Thymus (tissue), 11 donors: Measurements from ENCODE around the gene LIPE. TPM values are rescaled to one million over a fixed set of nuclear protein-coding genes. Genes with fewer than 3 reads are reported as not detected.

Experiments
- DNase-seq, 9 donors: peaks; one replicate each; pipeline ENCODE4 v3.0.0-alpha.2; 2013; ENCODE audit warnings: low spot score in 9 of 9, low read depth in 6 of 9, missing footprints in 1 of 9
- H3K27ac ChIP-seq, 2 donors: one replicate each; pipeline ENCODE4 v1.5.1; 2013; ENCODE audit warnings: control low read depth in 1 of 2, low read depth in 1 of 2, low read length in 1 of 2, mild to moderate bottlenecking in 1 of 2, moderate library complexity in 1 of 2
- H3K27me3 ChIP-seq, 2 donors: one replicate each; pipeline ENCODE4 v1.5.1; 2013; ENCODE audit warnings: low read length in 1 of 2; ENCODE audit not compliant: control insufficient read depth in 2 of 2, insufficient read depth in 1 of 2
- H3K36me3 ChIP-seq, 2 donors: one replicate each; pipeline ENCODE4 v1.5.1; 2013; ENCODE audit warnings: low read length in 1 of 2, mild to moderate bottlenecking in 1 of 2, moderate library complexity in 1 of 2; ENCODE audit not compliant: control insufficient read depth in 2 of 2, insufficient read depth in 2 of 2
- H3K4me1 ChIP-seq, 2 donors: one replicate each; pipeline ENCODE4 v1.5.1; 2013; ENCODE audit warnings: low read length in 2 of 2; ENCODE audit not compliant: control insufficient read depth in 2 of 2, insufficient read depth in 2 of 2
- H3K4me3 ChIP-seq, 2 donors: one replicate each; pipeline ENCODE4 v1.5.1; 2013; ENCODE audit warnings: low read length in 2 of 2, control low read depth in 1 of 2, mild to moderate bottlenecking in 1 of 2
- H3K9me3 ChIP-seq, 2 donors: one replicate each; pipeline ENCODE4 v1.5.1; 2013; ENCODE audit warnings: low read length in 1 of 2, mild to moderate bottlenecking in 1 of 2; ENCODE audit not compliant: control insufficient read depth in 2 of 2, insufficient read depth in 1 of 2
- WGBS: extraction: QIAGEN DNeasy Blood & Tissue Kit; methylation state at CpG from one replicate; pipeline ENCODE4 v1.1.7; 2013; 5-methylcytosine and 5-hydroxymethylcytosine counted together
- polyA plus RNA-seq: library from polyadenylated mRNA; stranded (reverse); fragments of 200-250 nt; gene quantifications from one replicate; pipeline ENCODE4 v1.2.3, GENCODE V29; 2013
- total RNA-seq: library from RNA; stranded (reverse); fragments of 120-200 nt; gene quantifications from one replicate; pipeline ENCODE4 v1.2.4, GENCODE V29; 2013
- donor health status: healthy.

Gene LIPE
- total and polyA plus RNA-seq, 2 donors, result 6.8 to 12.9 TPM

- 60% methylated on average over 9 of the region's 9 CpGs for WGBS
- Histone ChIP-seq H3K4me3 (no peak overlapping the region), H3K27ac (no peak overlapping the region), H3K36me3 (no peaks in the 10 kb centered on the region), H3K9me3 (no peaks in the 10 kb centered on the region), H3K27me3 (no peaks in the 10 kb centered on the region), H3K4me1 (no peaks in the 10 kb centered on the region)
- DNase-seq, result peak in 7 of 9 donors; percentile 16 to 76 (median 55)
Measured at GRCh38 chr19:42433503-42434260, 6.5 kb upstream of the LIPE start.

GRCh38 chr19:42431486-42431885 lies 4.3 kb upstream of the LIPE start:
- Histone ChIP-seq H3K9me3 (no peaks in the 10 kb centered on the region), H3K27ac (no peak overlapping the region), H3K27me3 (no peaks in the 10 kb centered on the region), H3K4me3 (no peak overlapping the region), H3K4me1 (no peaks in the 10 kb centered on the region), H3K36me3 (no peaks in the 10 kb centered on the region)
- DNase-seq, result no peak
- 99% methylated on average over 1 of the region's 1 CpG for WGBS

- H3K36me3 ChIP-seq, result no peaks in the 10 kb centered on the region
- no peak overlapping the region for H3K27ac ChIP-seq
- peaks cover 0 to 11% of the 10 kb centered on the region in 2 donors for H3K27me3 ChIP-seq
- H3K4me3 ChIP-seq, result no peak overlapping the region
- 94% methylated on average over 3 of the region's 3 CpGs for WGBS
- H3K9me3 ChIP-seq, result peaks cover 1 to 5% of the 10 kb centered on the region in 2 donors
- peaks cover 6 to 8% of the 10 kb centered on the region in 2 donors for H3K4me1 ChIP-seq
- DNase-seq, result no peak
Measured at GRCh38 chr19:42428676-42429075, 1.5 kb upstream of the LIPE start.

- Histone ChIP-seq H3K4me3 (no peak overlapping the region), H3K36me3 (no peaks in the 10 kb centered on the region), H3K4me1 (peaks cover 14 to 25% of the 10 kb centered on the region in 2 donors), H3K27me3 (peaks cover 0 to 14% of the 10 kb centered on the region in 2 donors), H3K27ac (no peak overlapping the region), H3K9me3 (peaks cover 1 to 5% of the 10 kb centered on the region in 2 donors)
- no peak for DNase-seq
- over 99% methylated on average over 3 of the region's 3 CpGs for whole genome bisulfite sequencing
Measured at GRCh38 chr19:42426643-42427042, 545 bp downstream of the LIPE start.

- peaks cover 0 to 3% of the 10 kb centered on the region in 2 donors for H3K36me3 ChIP-seq
- H3K27me3 ChIP-seq, result peaks cover 0 to 14% of the 10 kb centered on the region in 2 donors
- no peak for DNase-seq
- H3K9me3 ChIP-seq, result peaks cover 1 to 5% of the 10 kb centered on the region in 2 donors
- 84% methylated on average over 13 of the region's 13 CpGs for WGBS
- peaks cover 16 to 40% of the 10 kb centered on the region in 2 donors for H3K4me1 ChIP-seq
- no peak overlapping the region for H3K27ac ChIP-seq
- H3K4me3 ChIP-seq, result no peak overlapping the region
Measured at GRCh38 chr19:42424712-42425131, 2.5 kb downstream of the LIPE start.

GRCh38 chr19:42424345-42424707 lies 2.9 kb downstream of the LIPE start:
- no peak overlapping the region for H3K27ac ChIP-seq
- H3K36me3 ChIP-seq, result peaks cover 0 to 3% of the 10 kb centered on the region in 2 donors
- H3K9me3 ChIP-seq, result peaks cover 1 to 5% of the 10 kb centered on the region in 2 donors
- DNase-seq, result no peak
- H3K27me3 ChIP-seq, result peaks cover 0 to 14% of the 10 kb centered on the region in 2 donors
- H3K4me1 ChIP-seq, result peaks cover 16 to 40% of the 10 kb centered on the region in 2 donors
- H3K4me3 ChIP-seq, result peak overlapping the region; percentile 57 to 82
- 90% methylated on average over 15 of the region's 15 CpGs for WGBS

GRCh38 chr19:42423462-42424344 lies 3.5 kb downstream of the LIPE start:
- Histone ChIP-seq H3K27ac (peak overlapping the region; percentile 74 to 78), H3K4me1 (peaks cover 16 to 40% of the 10 kb centered on the region in 2 donors), H3K9me3 (peaks cover 1 to 5% of the 10 kb centered on the region in 2 donors), H3K4me3 (peak overlapping the region; percentile 57 to 82), H3K27me3 (peaks cover 0 to 14% of the 10 kb centered on the region in 2 donors), H3K36me3 (peaks cover 0 to 3% of the 10 kb centered on the region in 2 donors)
- 5% methylated on average over 65 of the region's 65 CpGs for WGBS
- DNase-seq, result peak; percentile 85 to 98 (median 92)

- Histone ChIP-seq H3K9me3 (peaks cover 1 to 5% of the 10 kb centered on the region in 2 donors), H3K4me3 (peak overlapping the region; percentile 57 to 82), H3K27ac (peak overlapping the region; percentile 74 to 78), H3K36me3 (peaks cover 5 to 6% of the 10 kb centered on the region in 2 donors), H3K4me1 (peaks cover 16 to 40% of the 10 kb centered on the region in 2 donors), H3K27me3 (peaks cover 0 to 14% of the 10 kb centered on the region in 2 donors)
- under 1% methylated on average over 38 of the region's 38 CpGs for WGBS
- peak in 6 of 9 donors; percentile 32 to 81 (median 52) for DNase-seq
Measured at GRCh38 chr19:42422901-42423461, 4.2 kb downstream of the LIPE start.
